Measurements from ENCODE around the gene MAMDC4. TPM values are rescaled to one million over a fixed set of nuclear protein-coding genes. Genes with fewer than 3 reads are reported as not detected.

MAMDC4 gene
- total RNA-seq, 1 experiment from 2014 or later: 0.42 TPM

DNA sequence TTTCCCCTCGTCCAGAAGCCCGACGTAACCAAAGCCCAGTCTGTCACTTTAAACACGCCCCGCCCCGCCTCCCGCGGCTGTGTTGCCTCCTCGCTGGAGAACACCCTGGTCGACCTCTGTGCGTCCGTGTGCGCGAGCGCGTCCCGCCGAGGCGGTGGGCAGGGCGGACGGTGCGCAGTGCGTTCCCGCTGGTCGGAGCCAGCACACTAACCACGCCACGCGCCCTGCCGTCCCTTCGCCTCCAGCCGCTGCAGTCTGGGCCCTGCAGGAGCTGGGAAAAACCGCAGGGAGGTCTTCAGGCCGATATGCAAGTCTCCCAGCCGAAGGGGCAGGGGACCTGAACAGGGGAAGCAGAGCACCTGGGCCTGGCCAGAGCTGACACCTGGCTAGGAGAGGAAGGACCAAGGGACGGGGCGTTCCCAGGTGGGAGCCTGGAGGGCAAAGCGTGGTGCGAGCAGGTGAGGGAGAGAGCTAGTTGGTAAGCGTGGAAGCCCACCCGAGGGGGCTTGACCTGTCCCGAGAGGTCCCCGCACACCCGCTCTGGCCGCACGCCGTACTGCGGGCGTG lies 4.2 kb upstream of the MAMDC4 start:
- H3K4me3 ChIP-seq: peak overlapping the region; percentile 57
- no peak overlapping the region for H3K27ac ChIP-seq
- H3K36me3 ChIP-seq: peaks cover 22% of the 10 kb centered on the region
- DNase-seq (ENCODE audit: low read depth in 1 of 2, low spot score in 2 of 2): peak; percentile 65 to 84
- H3K27me3 ChIP-seq (replicated peaks): peaks cover 29% of the 10 kb centered on the region
- H3K9me3 ChIP-seq (replicated peaks): peaks cover 3% of the 10 kb centered on the region
- peaks cover 26% of the 10 kb centered on the region for H3K4me1 ChIP-seq (replicated peaks)

GRCh38 chr9:136848393-136849037 lies 3.6 kb upstream of the MAMDC4 start:
- H3K4me1 ChIP-seq (replicated peaks): peaks cover 26% of the 10 kb centered on the region
- DNase-seq (ENCODE audit: low read depth in 1 of 2, low spot score in 2 of 2): no peak
- H3K4me3 ChIP-seq: peak overlapping the region; percentile 57
- peaks cover 29% of the 10 kb centered on the region for H3K27me3 ChIP-seq (replicated peaks)
- H3K27ac ChIP-seq: no peak overlapping the region
- H3K36me3 ChIP-seq: peaks cover 26% of the 10 kb centered on the region
- peaks cover 3% of the 10 kb centered on the region for H3K9me3 ChIP-seq (replicated peaks)

DNA sequence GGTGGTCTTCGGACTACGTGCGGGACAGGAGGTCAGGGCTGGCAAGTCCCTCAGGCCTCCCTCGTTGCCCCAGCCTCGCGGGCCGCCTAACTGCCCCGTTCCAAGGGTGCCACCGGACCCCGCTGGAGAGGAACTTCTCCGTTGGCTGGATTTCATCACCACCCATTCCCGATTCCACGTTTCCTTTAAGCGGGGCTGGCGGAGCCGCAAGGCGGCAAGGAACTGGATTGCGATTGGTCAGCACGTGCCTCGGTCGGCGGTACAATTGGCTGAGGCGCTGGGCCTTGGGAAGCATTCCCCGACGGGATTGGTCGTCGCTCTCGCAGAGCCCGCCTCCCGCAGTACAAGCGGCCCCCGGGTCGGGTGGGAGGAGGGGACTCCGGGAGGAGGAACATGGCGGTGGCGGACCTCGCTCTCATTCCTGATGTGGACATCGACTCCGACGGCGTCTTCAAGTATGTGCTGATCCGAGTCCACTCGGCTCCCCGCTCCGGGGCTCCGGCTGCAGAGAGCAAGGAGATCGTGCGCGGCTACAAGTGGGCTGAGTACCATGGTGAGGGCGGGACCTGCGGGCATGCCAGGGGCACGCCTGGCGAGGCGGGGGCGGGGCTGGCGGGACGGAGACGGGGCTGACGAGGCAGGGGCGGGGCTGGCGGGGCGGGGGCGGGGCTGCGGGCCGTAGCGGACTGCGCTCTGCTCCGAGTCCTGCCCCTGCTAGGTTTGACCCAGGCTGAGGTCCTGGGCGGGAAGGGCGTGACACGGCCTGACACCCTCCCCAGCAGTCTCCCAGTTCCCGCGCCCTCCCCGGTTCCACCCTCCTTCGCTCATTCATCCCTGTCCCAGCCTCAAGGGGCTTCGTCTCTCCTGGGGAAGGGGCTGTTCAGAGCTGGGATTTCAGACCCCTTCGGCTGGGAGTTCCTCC lies 2.8 kb upstream of the MAMDC4 start, which contains the start of gene PHPT1:
Gene PHPT1, plus strand, starts transcription at position 372 of the 922 bp plus-strand sequence. Its CDS starts 22 bp downstream, at position 394.
- no peak within 1 kb of the TSS for H3K27ac ChIP-seq
- peak; percentile 98 to 99 for DNase-seq (ENCODE audit: low read depth in 1 of 2, low spot score in 2 of 2)

DNA sequence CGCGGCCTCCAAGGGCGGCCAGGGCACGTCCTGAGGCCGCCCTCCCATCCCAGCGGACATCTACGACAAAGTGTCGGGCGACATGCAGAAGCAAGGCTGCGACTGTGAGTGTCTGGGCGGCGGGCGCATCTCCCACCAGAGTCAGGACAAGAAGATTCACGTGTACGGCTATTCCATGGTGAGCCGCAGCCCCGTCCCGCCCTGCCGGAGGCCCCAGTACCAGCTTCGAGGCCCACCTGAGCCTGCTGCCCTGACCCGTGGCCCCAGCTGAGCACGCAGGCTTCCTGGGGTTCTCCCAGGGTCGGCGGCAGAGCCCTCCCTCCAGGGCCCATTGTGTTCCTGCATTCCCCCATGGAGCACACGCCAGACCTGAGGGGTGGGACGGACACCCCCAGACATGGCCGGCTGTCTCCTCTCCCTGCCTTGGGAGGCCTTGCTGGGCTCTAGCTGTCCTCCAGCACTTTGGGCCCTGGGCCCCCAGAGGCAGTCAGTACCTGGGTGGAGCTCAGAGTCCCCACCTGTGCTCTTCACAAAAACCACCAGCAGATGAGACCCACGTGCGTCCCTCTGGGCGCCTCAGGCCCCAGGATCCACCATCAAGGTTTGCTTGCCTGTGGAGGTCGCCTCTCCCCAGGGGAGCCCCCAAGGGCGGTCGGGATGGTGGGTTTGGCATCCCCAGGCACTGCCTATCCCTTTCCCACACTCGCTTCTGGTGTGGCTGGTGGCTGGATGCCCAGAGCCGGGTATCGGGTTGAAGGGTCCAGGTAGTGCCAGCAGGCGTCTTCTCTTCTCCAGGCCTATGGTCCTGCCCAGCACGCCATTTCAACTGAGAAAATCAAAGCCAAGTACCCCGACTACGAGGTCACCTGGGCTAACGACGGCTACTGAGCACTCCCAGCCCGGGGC lies 1.9 kb upstream of the MAMDC4 start:
- peak overlapping the region; percentile 57 for H3K4me3 ChIP-seq
- DNase-seq (ENCODE audit: low read depth in 1 of 2, low spot score in 2 of 2): no peak
- peaks cover 3% of the 10 kb centered on the region for H3K9me3 ChIP-seq (replicated peaks)
- no peak overlapping the region for H3K27ac ChIP-seq
- H3K4me1 ChIP-seq (replicated peaks): peaks cover 26% of the 10 kb centered on the region
- H3K36me3 ChIP-seq: peaks cover 26% of the 10 kb centered on the region
- peaks cover 23% of the 10 kb centered on the region for H3K27me3 ChIP-seq (replicated peaks)

More for the DNA sequence above, 2.8 kb upstream of the MAMDC4 start, which contains the start of gene PHPT1:
- H3K27me3 ChIP-seq (replicated peaks): peaks cover 24% of the 10 kb centered on the region
- peak within 1 kb of the TSS; percentile 57 for H3K4me3 ChIP-seq
- H3K9me3 ChIP-seq (replicated peaks): peaks cover 3% of the 10 kb centered on the region
- H3K4me1 ChIP-seq (replicated peaks): peaks cover 26% of the 10 kb centered on the region
- H3K36me3 ChIP-seq: peaks cover 26% of the 10 kb centered on the region

- H3K27ac ChIP-seq: no peak overlapping the region
- H3K36me3 ChIP-seq: peaks cover 26% of the 10 kb centered on the region
- H3K4me1 ChIP-seq (replicated peaks): peaks cover 26% of the 10 kb centered on the region
- H3K4me3 ChIP-seq: no peak overlapping the region
- peaks cover 3% of the 10 kb centered on the region for H3K9me3 ChIP-seq (replicated peaks)
- H3K27me3 ChIP-seq (replicated peaks): peaks cover 16% of the 10 kb centered on the region
- no peak for DNase-seq (ENCODE audit: low read depth in 1 of 2, low spot score in 2 of 2)
Observed at GRCh38 chr9:136850866-136851775, 1.0 kb upstream of the MAMDC4 start.

DNA sequence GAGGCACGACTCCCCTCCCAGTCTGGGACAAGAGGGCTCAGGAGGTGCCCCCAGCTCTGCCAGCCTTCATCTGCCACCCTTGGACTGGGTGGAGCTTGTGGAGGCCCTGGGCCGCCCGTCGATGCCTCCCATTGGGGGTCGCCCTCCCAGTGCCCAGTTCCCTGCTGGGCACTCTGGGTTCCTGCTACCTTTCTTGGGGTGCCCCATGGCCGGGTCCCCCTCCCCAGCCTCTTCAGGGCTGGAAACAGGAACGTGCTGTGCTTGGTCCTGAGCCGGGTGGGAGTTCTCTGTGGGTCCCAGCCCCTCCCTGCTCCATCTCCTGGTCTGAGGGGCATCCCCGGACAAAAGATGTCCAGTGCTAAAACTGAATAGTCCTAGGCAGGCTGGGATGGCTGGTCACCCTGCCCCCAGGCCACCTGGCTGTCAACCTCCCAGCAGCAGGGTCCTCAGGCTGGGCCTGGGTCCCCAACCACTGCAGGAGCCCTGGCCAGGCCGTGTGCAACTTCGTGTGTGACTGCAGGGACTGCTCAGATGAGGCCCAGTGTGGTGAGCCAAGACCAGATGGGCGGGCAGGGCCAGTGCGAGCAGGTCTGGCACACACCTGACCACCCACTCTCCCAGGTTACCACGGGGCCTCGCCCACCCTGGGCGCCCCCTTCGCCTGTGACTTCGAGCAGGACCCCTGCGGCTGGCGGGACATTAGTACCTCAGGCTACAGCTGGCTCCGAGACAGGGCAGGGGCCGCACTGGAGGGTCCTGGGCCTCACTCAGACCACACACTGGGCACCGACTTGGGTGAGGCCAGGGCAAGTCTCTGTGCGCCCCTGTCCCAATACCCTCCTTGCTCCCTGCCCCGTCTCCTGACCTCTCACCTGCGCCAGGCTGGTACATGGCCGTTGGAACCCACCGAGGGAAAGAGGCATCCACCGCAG lies 784 bp downstream of the MAMDC4 start:
- Histone ChIP-seq H3K4me1 (replicated peaks) (peaks cover 12% of the 10 kb centered on the region), H3K27me3 (replicated peaks) (peaks cover 2% of the 10 kb centered on the region; the same call in 1 of the 2 replicates), H3K27ac (no peak overlapping the region), H3K9me3 (replicated peaks) (no peaks in the 10 kb centered on the region), H3K36me3 (peaks cover 32% of the 10 kb centered on the region), H3K4me3 (no peak overlapping the region)
- no peak for DNase-seq (ENCODE audit: low read depth in 1 of 2, low spot score in 2 of 2)

DNA sequence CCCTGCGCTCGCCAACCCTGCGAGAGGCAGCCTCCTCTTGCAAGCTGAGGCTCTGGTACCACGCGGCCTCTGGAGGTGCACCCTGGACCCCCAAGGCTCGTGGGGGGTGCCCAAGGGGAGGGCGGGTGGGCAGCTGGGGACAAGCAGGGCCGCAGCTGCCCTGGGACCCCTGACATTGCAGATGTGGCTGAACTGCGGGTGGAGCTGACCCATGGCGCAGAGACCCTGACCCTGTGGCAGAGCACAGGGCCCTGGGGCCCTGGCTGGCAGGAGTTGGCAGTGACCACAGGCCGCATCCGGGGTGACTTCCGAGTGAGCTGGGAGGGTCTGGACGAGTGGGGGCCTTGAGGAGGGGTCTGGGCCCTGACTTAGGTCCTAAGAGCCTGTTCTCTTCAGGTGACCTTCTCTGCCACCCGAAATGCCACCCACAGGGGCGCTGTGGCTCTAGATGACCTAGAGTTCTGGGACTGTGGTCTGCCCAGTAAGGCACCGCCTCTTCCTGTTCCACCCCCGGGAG lies 1.5 kb downstream of the MAMDC4 start:
- no peak overlapping the region for H3K27ac ChIP-seq
- H3K36me3 ChIP-seq: peaks cover 37% of the 10 kb centered on the region
- no peak for DNase-seq (ENCODE audit: low read depth in 1 of 2, low spot score in 2 of 2)
- H3K4me1 ChIP-seq (replicated peaks): peaks cover 8% of the 10 kb centered on the region
- H3K27me3 ChIP-seq (replicated peaks): no peaks in the 10 kb centered on the region
- no peaks in the 10 kb centered on the region for H3K9me3 ChIP-seq (replicated peaks)
- H3K4me3 ChIP-seq: no peak overlapping the region

DNA sequence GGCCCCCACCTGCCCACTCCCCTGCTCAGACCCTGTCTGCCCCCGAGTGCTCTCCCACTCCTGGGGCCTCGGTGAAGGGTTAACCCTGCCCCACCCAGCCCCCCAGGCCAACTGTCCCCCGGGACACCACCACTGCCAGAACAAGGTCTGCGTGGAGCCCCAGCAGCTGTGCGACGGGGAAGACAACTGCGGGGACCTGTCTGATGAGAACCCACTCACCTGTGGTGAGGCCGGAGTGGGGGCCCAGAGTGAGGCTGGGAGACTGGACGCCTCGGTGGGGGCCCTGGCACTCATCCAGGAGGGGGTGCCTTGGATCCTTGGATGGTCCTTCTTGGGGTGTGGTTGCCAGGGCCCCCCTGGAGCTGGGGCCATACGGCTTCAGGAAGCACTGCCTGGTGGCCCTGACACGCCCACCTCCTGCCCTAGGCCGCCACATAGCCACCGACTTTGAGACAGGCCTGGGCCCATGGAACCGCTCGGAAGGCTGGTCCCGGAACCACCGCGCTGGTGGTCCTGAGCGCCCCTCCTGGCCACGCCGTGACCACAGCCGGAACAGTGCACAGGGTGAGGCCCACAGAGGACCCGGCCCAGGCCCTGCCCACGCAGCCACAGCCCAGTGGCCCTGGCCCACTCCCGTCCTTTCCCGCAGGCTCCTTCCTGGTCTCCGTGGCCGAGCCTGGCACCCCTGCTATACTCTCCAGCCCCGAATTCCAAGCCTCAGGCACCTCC lies 2.1 kb downstream of the MAMDC4 start:
- no peak for DNase-seq (ENCODE audit: low read depth in 1 of 2, low spot score in 2 of 2)
- Histone ChIP-seq H3K36me3 (peaks cover 43% of the 10 kb centered on the region), H3K27me3 (replicated peaks) (no peaks in the 10 kb centered on the region), H3K9me3 (replicated peaks) (no peaks in the 10 kb centered on the region), H3K27ac (no peak overlapping the region), H3K4me3 (no peak overlapping the region), H3K4me1 (replicated peaks) (peaks cover 8% of the 10 kb centered on the region)

DNA sequence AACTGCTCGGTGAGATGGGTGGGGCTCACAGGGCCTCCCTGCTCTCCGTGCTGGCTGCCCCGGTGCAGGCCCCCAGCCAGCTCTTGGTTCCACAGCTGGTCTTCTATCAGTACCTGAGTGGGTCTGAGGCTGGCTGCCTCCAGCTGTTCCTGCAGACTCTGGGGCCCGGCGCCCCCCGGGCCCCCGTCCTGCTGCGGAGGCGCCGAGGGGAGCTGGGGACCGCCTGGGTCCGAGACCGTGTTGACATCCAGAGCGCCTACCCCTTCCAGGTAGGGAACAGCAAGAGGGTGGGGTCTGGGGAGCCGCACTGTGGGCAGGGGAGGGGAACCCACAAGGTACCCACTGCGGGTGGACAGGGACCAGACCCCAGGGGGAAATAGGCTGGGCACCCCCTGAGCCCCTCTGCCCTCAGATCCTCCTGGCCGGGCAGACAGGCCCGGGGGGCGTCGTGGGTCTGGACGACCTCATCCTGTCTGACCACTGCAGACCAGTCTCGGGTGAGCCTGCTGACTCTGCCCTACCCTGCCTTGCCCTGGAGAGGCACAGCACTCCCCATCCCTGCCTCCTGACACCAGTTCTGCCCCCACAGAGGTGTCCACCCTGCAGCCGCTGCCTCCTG lies 2.8 kb downstream of the MAMDC4 start:
- H3K27ac ChIP-seq: no peak overlapping the region
- no peak overlapping the region for H3K4me3 ChIP-seq
- no peak for DNase-seq (ENCODE audit: low read depth in 1 of 2, low spot score in 2 of 2)
- H3K9me3 ChIP-seq (replicated peaks): no peaks in the 10 kb centered on the region
- peaks cover 5% of the 10 kb centered on the region for H3K4me1 ChIP-seq (replicated peaks)
- peaks cover 47% of the 10 kb centered on the region for H3K36me3 ChIP-seq
- H3K27me3 ChIP-seq (replicated peaks): no peaks in the 10 kb centered on the region

DNA sequence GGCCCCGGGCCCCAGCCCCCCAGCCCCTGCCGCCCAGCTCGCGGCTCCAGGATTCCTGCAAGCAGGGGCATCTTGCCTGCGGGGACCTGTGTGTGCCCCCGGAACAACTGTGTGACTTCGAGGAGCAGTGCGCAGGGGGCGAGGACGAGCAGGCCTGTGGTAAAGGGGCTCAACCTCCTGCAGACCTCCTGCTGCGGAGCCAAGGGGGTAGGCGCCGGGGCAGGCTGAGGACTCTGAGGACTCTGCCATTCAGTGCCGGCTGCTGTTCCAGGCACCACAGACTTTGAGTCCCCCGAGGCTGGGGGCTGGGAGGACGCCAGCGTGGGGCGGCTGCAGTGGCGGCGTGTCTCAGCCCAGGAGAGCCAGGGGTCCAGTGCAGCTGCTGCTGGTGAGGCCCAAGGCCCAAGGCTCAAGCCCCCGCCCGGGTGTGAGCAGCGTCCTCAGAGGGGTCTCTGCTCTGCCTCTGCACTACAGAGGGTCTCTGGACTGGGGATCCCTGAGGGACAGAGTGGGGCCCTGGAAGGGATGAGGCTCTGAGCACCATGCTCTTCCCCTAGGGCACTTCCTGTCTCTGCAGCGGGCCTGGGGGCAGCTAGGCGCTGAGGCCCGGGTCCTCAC lies 3.4 kb downstream of the MAMDC4 start:
- H3K27ac ChIP-seq: no peak overlapping the region
- H3K4me1 ChIP-seq (replicated peaks): no peaks in the 10 kb centered on the region
- DNase-seq (ENCODE audit: low read depth in 1 of 2, low spot score in 2 of 2): no peak
- no peaks in the 10 kb centered on the region for H3K9me3 ChIP-seq (replicated peaks)
- H3K4me3 ChIP-seq: no peak overlapping the region
- peaks cover 47% of the 10 kb centered on the region for H3K36me3 ChIP-seq
- H3K27me3 ChIP-seq (replicated peaks): no peaks in the 10 kb centered on the region

All from SJSA1 (cell line).